Transverse colon (tissue), 4 donors: ENCODE measurements around the gene TSPAN17. TPM values are rescaled to one million over a fixed set of nuclear protein-coding genes. Genes with fewer than 3 reads are reported as not detected.

Experiments
- DNase-seq: peaks from one replicate; pipeline ENCODE4 v3.0.0-alpha.2; 2019
- H3K27ac ChIP-seq, 4 donors: fragments of 200-600 bp; sonication (generic); 2 replicates each; pipeline ENCODE4 v1.5.1; 2016 to 2018; ENCODE audit warnings: inconsistent platforms in 4 of 4
- H3K27me3 ChIP-seq: fragments of 200-600 bp; sonication (generic); 2 replicates; pipeline ENCODE4 v1.5.1; 2017; ENCODE audit warnings: inconsistent platforms
- H3K36me3 ChIP-seq, 4 donors: fragments of 200-600 bp; sonication (generic); 2 replicates each; pipeline ENCODE4 v1.5.1; 2017 to 2019; ENCODE audit warnings: inconsistent platforms in 4 of 4
- H3K4me1 ChIP-seq, 4 donors: fragments of 200-600 bp; sonication (generic); 2 replicates each; pipeline ENCODE4 v1.5.1; 2017 to 2020; ENCODE audit warnings: inconsistent platforms in 4 of 4
- H3K4me3 ChIP-seq, 4 donors: fragments of 200-600 bp; sonication (generic); 1 replicate in 1 of 4; 2 replicates in 3 of 4; pipeline versions ENCODE4 v1.5.1 to v1.6.1; 2017 to 2019; ENCODE audit warnings: inconsistent platforms in 4 of 4
- H3K9me3 ChIP-seq, 2 donors: fragments of 200-600 bp; sonication (generic); 2 replicates each; pipeline ENCODE4 v1.5.1; 2017 to 2019; ENCODE audit warnings: inconsistent platforms in 2 of 2
- EP300 ChIP-seq: sonication (generic); formaldehyde crosslinking; IDR thresholded peaks from one replicate; pipeline ENCODE4 v1.6.1; 2017; ENCODE audit warnings: antibody characterized with exemption, low read depth
- POLR2A ChIP-seq: fragments of 450-650 bp; IDR thresholded peaks from one replicate; pipeline ENCODE4 v1.6.1; 2016; ENCODE audit warnings: antibody characterized with exemption, mild to moderate bottlenecking, moderate library complexity
- POLR2AphosphoS5 ChIP-seq, 3 donors: sonication (generic); formaldehyde crosslinking; IDR thresholded peaks; one replicate each; pipeline ENCODE4 v1.6.1; 2016; ENCODE audit warnings: antibody characterized with exemption in 3 of 3
- WGBS, 2 donors: methylation state at CpG; one replicate each; pipeline ENCODE4 v1.1.5; 2018; ENCODE audit warnings: low coverage in 1 of 2; 5-methylcytosine and 5-hydroxymethylcytosine counted together
- in situ Hi-C, 4 donors: fragments of 200-750 bp; cut with MboI; loops; one replicate each; pipeline versions ENCODE4 v1.15.0 to v1.15.1; 2017; ENCODE audit warnings: low sequenced_read_pairs in 3 of 4, low pct_ligation_motif_present in 1 of 4, low pct_unique_long_range_greater_than_20kb in 1 of 4
- intact Hi-C: fragments of 100-400 bp; cut with DNase I; formaldehyde crosslinking; loops from one replicate; pipeline ENCODE4 v1.15.1; 2023; ENCODE audit warnings: low total_unique reads
- total RNA-seq, 4 donors: library from RNA; depleted of rRNA; stranded (reverse); fragments of >200 nt; gene quantifications; one replicate each; pipeline ENCODE4 v1.1.0, GENCODE V29; 2016
- TF ChIP-seq, protein P1 (sequence below), 5 experiments: fragments of 200-600 bp in 3 of 5; fragments of 450-650 bp in 2 of 5; sonication (generic) in 3 of 5; IDR thresholded peaks; 1 replicate in 2 of 5; 2 replicates in 3 of 5; pipeline ENCODE4 v1.5.1; 2016 to 2017; ENCODE audit warnings: antibody characterized with exemption in 5 of 5, inconsistent platforms in 3 of 5, mild to moderate bottlenecking in 2 of 5, moderate library complexity in 1 of 5

The TSPAN17 gene
- total RNA-seq, 4 donors from 2014 or later: 27.2 to 227 (median 36.1) TPM

- Histone ChIP-seq H3K4me3 (no peak overlapping the region), H3K4me1 (no peaks in the 10 kb centered on the region), H3K9me3 (no peaks in the 10 kb centered on the region), H3K36me3 (no peaks in the 10 kb centered on the region), H3K27me3 (peaks cover 33% of the 10 kb centered on the region), H3K27ac (no peak overlapping the region)
- TF ChIP-seq, protein P1, sequence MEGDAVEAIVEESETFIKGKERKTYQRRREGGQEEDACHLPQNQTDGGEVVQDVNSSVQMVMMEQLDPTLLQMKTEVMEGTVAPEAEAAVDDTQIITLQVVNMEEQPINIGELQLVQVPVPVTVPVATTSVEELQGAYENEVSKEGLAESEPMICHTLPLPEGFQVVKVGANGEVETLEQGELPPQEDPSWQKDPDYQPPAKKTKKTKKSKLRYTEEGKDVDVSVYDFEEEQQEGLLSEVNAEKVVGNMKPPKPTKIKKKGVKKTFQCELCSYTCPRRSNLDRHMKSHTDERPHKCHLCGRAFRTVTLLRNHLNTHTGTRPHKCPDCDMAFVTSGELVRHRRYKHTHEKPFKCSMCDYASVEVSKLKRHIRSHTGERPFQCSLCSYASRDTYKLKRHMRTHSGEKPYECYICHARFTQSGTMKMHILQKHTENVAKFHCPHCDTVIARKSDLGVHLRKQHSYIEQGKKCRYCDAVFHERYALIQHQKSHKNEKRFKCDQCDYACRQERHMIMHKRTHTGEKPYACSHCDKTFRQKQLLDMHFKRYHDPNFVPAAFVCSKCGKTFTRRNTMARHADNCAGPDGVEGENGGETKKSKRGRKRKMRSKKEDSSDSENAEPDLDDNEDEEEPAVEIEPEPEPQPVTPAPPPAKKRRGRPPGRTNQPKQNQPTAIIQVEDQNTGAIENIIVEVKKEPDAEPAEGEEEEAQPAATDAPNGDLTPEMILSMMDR (IDR thresholded peaks at IDR 0.05): no peak
- no peak for TF ChIP-seq POLR2AphosphoS5 (IDR thresholded peaks at IDR 0.05)
- no peak for TF ChIP-seq EP300
- no peak for TF ChIP-seq POLR2A
- DNase-seq: no peak
- 67 to 83% methylated on average over 3 to 8 of the region's 8 CpGs for WGBS, 2 donors
- intact Hi-C loops (no loop called here), in situ Hi-C loops (loop anchor here in 3 of 4 donors (25.0 kb wide), 2 partner anchors 242 to 292 kb away; no protein-coding TSS in a partner anchor)
These were observed 23.2 kb downstream of the TSPAN17 start for GRCh38 chr5:176670449-176670848.

GRCh38 chr5:176671399-176671798 is 24.1 kb downstream of the TSPAN17 start:
- in situ Hi-C loops: loop anchor here in 3 of 4 donors (25.0 kb wide), 2 partner anchors 241 to 291 kb away; no protein-coding TSS in a partner anchor
- TF ChIP-seq, protein P1 (IDR thresholded peaks at IDR 0.05): no peak
- TF ChIP-seq POLR2A: no peak
- TF ChIP-seq EP300: no peak
- TF ChIP-seq POLR2AphosphoS5 (IDR thresholded peaks at IDR 0.05): no peak
- H3K36me3 ChIP-seq: no peaks in the 10 kb centered on the region
- H3K27me3 ChIP-seq: peaks cover 33% of the 10 kb centered on the region
- no peak for DNase-seq
- intact Hi-C loops: no loop called here
- no peaks in the 10 kb centered on the region for H3K4me1 ChIP-seq
- no peaks in the 10 kb centered on the region for H3K9me3 ChIP-seq
- no peak overlapping the region for H3K4me3 ChIP-seq
- 55 to 70% methylated on average over 2 to 4 of the region's 4 CpGs for WGBS, 2 donors
- no peak overlapping the region for H3K27ac ChIP-seq

DNA sequence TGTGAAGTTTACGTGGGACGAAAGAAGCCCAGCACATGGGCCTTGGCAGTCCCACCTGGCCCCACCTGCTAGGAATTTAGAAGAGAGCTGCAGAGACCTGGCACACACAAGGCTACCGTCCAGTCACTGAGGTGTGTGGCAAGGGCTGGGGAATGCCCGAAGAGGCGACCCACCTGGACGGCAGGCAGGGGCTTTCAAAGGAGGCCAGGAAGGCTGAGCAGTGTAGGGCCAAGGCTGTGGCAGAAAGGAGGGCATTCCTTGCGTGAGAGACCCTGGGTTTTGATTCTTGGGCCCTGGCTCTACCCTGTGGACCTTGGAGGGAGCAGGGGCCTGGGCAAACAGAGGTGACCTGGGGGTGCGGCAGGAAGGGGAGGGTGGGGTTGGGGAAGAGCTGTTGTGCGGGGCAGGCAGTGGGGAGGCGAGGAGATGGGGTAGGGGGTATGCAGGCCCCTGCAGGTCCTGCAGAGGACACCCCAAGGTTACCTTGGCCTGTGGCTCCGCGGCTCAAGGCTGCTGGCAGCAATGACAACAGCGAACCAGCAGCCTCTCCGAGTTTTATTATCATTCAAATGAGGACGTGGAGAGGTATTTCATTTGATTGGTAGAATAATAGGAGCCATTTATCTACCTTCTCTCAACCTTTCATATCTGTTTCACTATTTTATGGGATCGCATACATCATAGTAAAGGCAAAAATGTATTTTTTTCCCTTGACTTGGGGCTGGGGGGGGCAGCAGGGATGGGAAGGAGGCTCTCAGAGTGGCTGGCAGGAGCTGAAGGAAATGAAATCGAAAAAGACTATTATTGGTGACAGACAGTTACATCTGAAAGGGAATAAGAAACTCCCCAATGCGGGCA is 24.8 kb downstream of the TSPAN17 start:
- WGBS, 2 donors: 64 to 68% methylated on average over 7 to 18 of the region's 18 CpGs

More for the DNA sequence above, 24.8 kb downstream of the TSPAN17 start:
- Histone ChIP-seq H3K4me1 (no peaks in the 10 kb centered on the region), H3K4me3 (no peak overlapping the region), H3K36me3 (no peaks in the 10 kb centered on the region), H3K9me3 (no peaks in the 10 kb centered on the region), H3K27me3 (peaks cover 33% of the 10 kb centered on the region), H3K27ac (no peak overlapping the region)
- in situ Hi-C loops: loop anchor here in 3 of 4 donors (25.0 kb wide), 2 partner anchors 240 to 290 kb away; no protein-coding TSS in a partner anchor
- DNase-seq: no peak
- intact Hi-C loops: no loop called here
- TF ChIP-seq POLR2AphosphoS5 (IDR thresholded peaks at IDR 0.05): no peak
- TF ChIP-seq POLR2A: no peak
- TF ChIP-seq, protein P1 (IDR thresholded peaks at IDR 0.05): no peak
- TF ChIP-seq EP300: no peak
